HG02623 (cell line): ENCODE data around the gene RGS3.
"Not testable (repeated sequence)": the region's sequence is repeated elsewhere in the genome, so short reads cannot be mapped to it uniquely, and the experiment has no call there.

Source experiments
- ATAC-seq: cut with Tn5 transposase; IDR thresholded peaks from one replicate; pipeline ENCODE4 v1.9.1; 2021; ENCODE audit warnings: moderate library complexity; ENCODE audit not compliant: unreplicated experiment

Gene RGS3

DNA sequence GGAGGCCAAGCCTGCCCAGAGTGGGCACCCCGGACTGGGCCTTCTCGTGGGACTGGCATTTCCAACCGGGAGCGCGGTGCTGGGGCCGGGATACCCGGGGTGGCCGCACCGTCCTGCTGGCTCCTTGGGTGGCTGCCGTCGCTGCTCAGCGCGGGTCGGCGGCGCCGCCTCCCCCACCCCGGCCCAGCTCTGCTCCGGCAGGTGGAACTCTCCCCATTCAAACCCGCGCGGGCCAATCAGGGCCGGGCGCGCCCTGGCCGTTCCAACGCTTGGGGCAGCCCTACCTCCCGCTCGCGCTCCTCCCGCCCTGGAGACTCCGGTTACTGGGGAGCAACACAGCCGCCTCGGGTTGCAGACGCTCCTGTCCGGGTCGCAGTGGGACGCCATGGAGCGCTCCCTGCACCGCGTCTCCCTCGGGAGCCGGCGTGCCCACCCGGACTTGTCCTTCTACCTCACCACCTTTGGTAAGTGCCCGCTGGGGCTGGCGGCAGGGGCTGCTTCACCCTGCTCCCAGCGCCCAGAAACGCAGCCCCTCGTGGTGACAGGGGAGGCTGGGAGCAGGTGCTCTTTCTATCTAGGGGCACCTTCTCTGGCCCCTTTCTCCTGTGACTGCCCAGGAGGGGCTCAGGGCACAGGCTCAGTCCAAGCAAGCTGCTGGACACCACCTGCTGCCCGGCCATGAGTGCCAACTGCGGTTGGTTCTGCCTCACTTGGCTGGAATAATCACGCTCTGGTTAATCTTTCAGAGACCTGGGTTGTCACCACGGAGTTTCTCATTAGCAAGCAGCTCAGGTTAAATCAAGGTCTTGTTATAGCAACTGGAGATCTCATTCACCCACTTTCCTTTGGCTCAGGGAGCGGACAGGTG, at the start of gene RGS3:
Gene RGS3 (plus strand): TSS at position 310 of the 868 bp plus-strand sequence. CDS start 76 bp downstream, at position 386.
- ATAC-seq, result no peak

DNA sequence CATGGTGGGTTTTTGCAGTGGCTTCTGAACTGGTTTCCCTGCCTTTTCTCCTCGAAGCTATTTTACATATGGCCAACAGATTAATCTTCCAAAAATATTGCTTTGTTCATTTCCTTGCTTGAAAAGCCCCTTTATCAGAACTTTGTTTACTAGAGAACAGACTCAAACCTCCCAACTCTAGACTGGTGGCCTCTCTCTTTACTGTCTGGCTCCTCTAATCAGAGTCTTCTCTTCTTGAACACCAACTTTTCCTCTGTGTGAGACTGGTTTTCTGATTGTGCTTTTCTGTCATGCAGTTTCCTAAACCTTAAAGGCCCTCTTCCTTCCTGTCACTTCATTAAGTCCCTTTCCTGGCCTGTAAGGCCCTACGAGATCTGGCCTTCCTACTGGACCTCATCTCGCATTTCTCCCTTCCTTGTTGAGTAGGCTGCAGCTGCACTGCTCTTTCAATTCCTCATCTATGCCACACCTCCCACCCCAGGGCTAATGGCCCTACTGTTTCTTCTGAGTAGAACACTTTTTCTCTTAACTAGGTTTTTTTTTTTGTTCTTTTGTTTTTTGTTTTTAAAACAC, 47.3 kb upstream of the RGS3 start:
- ATAC-seq, result peak; percentile 96

DNA sequence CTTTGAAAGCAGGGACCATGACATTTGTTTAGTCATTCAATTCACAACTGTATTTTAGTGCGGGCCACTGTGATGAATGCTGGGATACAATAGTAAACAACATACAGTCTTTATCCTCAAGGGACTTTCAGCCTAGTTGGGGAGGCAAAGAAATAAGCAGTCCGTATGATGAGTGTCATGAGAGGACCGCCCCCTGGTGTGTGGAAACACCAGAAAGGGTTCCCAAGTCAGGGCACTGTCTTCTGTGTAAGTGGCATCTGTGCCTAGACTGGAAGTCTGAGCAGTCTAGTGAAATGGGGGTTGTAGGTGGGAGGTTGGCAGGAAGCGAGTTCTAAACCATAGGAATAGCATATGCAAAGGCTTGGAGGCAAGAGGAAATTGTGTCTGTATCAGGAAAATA, 46.2 kb upstream of the RGS3 start:
- ATAC-seq, result no peak

DNA sequence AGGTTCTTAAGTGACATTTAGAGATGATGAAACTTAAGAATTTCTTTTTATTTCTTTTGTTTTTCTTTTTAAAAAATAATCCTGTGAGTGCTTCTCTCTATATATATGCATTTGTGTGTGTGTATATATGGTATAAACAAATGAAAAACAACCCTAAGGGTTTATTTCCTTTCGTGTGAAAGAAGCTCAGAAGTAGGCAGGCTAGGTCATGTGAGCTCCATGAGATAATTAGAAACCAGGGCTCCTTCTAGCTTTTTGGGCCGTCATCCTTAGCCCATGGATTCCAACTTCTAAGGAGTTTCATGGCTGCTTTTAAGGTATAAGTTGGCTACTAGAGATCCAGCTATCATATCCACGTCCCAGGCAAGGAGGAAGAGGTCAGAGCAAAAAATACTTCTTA, 41.8 kb upstream of the RGS3 start:
- no peak for ATAC-seq

DNA sequence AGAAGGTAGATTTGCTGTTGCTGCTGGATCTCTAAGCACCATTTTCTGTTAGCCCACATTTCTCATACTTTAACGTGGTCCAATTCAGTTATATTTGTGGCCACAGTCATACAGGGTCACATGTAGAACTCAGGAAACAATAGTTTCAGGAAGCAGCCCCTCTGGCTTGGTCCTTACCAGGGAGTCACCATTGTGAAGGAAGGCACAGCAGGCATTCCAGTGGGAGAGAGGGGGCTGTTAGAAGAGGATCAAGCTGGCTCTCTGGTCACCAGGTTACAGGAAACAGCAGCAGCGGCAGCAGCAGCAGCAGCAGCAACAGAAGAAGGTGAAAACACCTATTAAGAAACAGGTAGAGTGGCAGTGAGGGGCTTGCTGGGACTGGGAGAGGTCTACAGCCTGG, 38.5 kb upstream of the RGS3 start:
- no peak for ATAC-seq

DNA sequence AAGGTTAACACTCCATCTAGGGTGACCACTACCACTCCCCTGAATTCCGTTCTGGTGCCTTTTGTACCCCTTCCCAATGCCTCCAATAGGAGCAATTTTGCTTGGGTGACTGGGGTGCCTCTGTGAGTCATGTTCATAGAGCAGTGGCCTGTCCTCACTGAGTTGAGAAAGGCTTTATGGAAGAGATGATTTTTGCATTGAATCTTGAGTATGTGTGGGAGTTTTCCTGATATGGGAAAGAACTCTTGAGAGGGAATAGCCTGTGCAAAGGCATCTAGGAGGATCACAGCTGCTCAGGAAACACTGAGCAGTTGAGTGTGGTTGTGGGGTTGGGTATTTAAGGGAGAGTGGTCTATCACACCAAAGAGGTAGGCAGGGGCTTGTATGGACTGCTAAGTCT, 36.8 kb upstream of the RGS3 start:
- ATAC-seq, result no peak

DNA sequence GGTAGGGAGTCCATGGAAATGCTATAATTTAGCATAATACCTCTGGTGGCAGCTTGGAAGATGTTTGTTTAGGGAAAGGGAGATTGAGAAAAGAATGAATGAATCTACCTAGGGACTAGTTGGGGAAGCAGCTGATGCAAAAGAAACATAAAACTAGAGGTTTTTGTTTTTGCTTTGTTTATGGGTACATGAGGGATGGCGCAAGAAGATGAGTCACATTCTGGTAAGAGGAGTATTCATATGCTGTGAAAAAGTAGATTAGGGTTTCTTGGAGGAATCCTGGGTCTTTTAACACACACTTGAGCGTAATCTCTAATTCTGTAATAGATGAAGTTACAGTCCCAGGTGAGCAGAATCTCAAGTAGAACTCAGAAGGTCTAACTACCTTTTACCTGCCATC, 35.9 kb upstream of the RGS3 start:
- ATAC-seq, result no peak

DNA sequence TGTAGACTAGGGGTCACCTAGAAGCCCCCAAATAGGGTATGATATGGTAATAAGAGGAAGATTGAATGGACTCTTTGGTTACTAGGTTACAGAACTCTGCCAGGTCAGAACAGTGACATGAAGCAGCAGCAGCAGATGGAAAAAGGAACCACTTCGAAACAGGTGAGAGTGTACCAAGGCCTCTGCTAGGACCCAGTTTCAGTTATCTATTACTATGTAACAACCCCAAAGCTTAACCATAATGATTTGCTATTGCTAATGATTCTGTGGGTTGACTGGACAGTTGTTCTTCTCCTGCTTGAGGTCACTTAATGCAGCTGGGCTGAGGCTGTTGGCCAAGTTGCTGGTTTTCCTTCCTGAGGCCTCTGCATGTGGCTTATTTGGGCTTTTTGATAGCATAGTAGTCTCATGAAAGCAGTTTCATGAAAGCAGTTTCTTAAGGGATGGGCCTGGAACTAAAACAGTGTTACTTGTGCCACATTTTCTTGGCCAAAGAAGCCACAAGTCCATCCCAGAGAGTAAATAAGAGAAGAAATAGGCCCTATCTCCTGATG, 35.4 kb upstream of the RGS3 start:
- no peak for ATAC-seq

DNA sequence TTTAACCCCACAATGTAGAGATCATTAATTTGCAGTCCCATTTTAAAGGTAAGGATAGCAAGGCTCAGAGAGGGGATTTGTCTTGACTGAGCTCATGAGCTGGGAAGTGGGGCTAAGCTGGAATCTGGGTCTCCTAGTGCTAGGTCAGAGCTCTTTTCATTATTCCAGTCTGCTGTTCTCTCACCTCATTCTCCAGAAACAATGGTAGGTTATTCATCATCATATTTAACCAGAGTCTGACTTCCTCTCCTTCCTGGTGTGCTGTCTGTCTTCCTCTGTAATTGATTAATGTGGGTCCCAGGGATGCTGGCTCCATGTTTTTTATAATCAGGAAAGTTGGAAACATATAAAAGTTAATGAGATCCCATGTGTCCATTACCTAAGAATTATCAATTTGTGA, 32.3 kb upstream of the RGS3 start:
- ATAC-seq, result no peak

DNA sequence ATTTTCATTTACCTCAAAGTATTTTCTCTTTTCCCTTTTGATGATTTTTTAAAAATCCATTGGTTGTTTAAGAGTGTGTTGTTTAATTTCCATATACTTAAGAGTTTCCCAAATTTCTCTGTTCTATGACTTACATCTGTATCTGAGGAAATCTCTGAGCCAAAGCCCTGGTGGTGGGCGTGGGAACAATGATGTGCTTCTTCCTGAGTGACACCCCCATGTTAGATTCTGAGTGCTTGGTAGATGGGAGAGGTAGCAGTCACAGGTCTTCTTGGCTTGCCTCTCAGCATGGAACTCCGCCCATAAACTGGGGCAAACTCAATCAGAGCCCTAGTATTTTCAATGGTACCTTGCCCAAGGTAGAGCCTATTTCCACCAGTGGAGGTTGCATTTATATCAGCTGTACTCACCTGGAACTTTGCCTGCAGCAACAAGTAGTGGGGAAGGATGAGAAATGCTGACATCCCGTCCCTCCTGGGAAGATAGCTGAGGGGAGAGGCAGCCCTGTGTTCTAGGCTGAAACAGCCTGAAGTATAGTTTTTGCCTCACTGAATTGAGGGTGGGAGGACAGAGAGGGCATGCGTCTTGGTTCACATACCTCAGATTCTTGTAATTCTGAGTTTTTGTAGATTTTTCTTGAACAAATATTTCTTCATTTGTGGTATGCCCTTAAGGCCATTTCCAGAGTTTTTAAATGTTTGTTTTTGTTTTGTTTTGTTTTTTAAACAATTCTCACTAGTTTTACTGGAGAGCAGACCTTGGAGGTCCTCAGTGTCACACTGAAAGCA, 26.6 kb upstream of the RGS3 start:
- no peak for ATAC-seq

DNA sequence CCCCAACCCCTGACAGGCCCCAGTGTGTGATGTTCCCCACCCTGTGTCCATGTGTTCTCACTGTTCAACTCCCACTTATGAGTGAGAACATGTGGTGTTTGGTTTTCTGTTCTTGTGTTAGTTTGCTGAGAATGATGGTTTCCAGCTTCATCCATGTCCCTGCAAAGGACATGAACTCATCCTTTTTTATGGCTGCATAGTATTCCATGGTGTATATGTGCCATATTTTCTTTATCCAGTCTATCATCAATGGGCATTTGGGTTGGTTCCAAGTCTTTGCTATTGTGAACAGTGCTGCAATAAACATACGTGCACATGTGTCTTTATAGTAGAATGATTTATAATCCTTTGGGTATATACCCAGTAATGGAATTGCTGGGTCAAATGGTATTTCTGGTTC, 25.8 kb upstream of the RGS3 start:
- not testable (repeated sequence) for ATAC-seq

DNA sequence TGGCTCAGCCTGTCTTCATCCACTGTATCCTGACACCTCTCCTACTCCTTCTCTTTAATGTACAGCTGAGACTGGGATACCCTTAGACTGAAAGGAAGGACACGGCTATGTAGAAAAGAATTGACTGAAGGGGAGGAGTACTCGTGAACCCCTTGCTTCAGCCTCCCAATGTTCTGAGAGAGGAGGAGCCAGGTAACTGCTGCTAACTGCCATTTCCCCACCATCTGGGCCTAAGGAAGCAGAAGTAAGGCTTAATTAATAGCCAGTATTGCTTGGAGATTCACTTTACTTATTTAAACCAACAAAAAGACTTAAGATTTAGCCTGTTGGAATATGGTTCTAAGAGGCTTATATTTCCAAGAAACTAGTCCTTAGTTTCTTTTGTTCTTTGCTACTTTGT, 18.8 kb upstream of the RGS3 start:
- ATAC-seq, result no peak

DNA sequence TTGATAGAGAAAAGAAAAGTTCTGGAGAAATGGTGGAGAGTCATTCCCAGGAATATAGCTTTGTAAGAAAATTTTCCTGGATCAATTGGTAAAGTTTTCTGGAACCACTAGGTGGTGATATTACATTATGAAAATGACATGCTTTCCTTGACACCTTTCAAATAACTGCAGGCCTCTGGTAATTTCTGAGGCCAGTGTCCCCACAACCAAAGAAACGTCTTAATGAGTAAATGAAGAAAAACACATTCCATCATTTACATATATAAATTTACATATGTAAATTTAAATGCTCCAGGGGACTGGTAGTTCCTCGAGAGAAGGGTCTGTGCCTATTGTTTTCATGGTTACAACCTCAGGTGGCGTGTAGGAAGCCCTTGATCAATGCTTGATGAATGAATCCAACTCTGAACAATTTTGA, 17.2 kb upstream of the RGS3 start:
- no peak for ATAC-seq

DNA sequence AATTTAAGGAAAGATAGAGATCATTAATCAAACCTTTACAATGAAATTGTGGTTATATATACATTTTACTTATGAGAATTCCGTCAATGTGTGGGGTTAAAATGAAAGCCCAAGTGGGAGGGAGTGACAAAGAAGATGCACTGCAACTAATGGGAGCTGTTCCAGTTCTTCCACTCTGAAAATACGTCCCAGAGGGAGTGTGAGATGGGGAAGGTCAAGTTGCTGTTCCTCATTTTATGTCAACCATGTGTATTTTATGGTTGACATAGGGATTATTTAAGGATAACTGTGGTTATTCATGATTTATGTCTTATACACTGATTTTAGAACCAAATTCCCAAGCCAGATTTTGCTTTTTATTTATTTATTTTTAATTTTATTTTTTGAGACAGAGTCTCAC, 14.2 kb upstream of the RGS3 start:
- no peak for ATAC-seq

DNA sequence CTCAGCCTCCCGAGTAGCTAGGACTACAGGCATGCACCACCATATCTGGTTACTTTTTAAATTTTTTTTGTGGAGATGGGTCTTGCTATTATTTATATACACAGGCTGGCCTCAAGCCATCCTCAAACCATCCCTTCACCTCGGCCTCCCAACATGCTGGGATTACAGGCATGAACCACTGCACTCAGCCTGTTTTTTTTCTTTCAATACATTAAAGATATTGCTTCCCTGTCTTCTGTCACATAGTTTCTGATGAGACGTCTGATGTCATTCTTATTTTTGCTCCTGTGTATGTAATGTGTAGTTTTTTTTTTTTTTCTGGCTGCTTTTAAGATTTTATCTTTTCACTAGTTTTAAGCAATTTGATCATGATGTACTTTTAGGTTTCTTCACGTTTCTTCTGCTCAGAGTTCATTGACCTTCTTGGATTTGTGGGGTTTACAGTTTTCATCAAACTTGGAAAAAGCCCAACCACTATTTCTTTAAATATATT, 11.4 kb upstream of the RGS3 start:
- ATAC-seq, result no peak

DNA sequence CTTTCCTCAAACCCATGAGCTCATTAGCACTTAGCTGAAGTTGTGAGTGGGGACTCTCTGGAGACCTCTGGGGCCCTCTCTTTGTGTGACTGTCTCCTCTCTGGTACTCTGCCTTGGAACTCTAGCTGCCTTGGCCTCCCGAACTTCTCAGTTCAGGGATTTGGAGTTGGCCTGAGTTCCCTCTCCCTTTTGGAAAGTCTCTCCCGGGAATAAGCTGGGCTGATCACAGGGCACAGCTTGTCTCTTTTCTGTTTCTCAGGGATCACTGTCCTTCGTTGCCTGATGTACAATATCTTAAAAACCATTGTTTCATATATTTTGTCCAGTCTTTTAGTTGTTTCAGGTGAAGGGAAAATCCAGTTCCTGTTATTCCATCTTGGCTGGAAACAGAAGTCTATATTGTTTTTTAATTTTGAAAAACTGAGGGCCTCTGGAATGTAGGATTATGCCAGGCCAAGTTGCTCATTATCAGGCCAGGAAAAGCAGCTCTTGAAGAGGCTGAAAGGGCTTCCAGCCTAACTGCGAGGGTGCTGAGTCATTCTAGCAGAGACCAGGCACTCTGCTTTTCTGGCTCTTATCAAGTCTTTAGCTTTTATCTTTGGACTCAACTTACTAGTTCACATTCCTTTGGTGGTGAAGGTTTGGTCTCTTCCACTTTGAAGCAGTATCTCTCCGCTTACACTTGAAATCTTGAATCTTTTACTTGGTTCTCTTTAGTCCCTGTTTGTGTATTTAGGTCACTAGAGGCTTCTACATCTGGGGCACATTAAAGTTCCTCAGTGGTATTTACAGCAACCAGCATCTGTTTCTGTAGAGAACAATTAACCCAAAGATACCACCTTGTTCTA, 8.4 kb upstream of the RGS3 start:
- ATAC-seq, result no peak

DNA sequence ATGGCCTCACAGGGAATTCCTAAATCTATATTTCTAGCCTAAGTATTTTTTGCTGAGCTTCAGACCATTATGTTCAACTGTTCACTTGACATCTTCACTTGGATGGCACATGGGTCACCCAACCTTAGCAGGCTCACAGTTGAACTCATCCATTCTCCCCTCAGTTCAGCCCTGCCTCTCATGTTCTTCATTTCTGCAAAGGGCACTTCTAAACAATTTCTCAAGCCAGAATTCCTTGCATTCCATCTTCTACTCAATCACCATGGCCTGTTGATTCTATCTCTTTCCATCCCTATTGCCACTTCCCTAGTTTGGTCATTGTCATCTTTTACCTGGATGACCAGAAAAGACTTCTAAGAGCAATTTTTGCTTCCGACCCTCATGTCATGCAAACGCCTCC, 7.3 kb upstream of the RGS3 start:
- ATAC-seq, result no peak

DNA sequence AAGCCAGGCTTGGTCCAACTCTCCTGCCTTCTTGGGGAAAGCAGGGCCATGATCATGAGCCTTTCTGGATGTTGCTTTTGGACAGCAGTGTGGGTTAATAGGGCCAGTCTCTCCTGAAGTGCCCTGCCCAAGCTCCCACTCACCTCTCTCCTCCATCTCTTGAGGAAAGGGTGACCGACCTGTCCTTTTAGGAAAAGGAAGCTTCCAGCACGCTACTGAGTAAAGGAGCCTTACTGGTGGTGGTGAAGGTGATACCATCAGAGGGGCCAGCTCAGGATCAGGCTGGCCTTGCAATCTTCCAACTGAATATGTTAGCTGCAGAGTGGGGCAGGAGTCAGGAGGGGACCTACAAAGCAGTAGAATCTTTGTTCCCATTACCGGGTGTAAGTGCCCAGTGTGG, 2.2 kb upstream of the RGS3 start:
- no peak for ATAC-seq

DNA sequence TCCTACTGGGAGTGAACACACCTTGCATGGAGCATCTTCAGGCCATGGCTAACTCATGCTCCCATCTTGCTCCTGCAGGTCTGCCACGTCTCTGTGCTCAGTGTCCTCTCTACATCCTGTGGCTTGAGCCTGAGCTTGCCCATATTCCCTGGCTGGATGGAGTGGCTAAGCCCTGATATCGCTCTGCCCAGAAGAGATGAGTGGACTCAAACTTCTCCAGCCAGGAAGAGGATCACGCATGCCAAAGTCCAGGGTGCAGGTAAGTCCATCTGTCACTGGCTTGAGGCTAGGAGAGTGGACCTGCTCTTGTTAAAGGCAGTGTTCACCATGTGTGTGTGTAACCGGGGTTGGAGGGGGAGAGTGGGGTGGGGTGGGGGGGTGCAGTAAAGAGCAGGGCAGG, 1.6 kb upstream of the RGS3 start:
- no peak for ATAC-seq

DNA sequence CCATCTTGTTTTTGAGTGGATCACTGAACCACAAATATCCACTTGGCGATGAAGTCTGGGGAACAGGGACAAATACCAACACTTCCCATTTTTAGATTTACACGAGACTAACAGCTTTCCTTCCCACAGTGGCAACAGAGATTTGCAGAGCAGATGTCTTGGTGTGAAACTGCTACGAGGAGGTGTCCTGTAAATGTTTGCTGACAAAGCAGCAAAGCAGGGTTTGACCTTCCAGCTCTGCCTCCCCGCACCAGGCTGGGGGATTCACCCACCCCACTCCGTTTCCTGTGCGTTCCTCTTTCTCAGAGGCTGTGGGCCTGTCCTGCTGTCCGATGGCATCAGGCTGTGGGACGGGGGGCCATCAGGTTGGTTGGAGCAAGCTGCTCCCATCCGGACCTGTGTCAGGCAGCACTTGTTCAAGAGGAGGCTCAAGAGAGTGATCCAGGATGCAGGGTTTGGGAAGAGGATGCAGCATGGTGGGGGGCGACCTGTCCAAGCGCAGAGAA, 693 bp upstream of the RGS3 start:
- no peak for ATAC-seq
